SK-N-MC (cell line): ENCODE measurements around the gene HOXA6.

Experiments
- EZH2 ChIP-seq: fragments of 200-600 bp; sonication (generic); IDR thresholded peaks from one replicate; pipeline ENCODE4 v1.6.1; 2017; ENCODE audit warnings: antibody characterized with exemption
- POLR2AphosphoS5 ChIP-seq: IDR thresholded peaks from 2 replicates; pipeline ENCODE4 v1.6.1; 2012; ENCODE audit warnings: mild to moderate bottlenecking, low read depth, low read length, borderline replicate concordance

- TF ChIP-seq EZH2 = no peak
- TF ChIP-seq POLR2AphosphoS5 = no peak
Measured at GRCh38 chr7:27164367-27165088, 17.0 kb upstream of the HOXA6 start.
